Activated CD4-positive, alpha-beta T cell treated with anti-CD3 and anti-CD28 coated beads for 4 hours (primary cell): ENCODE measurements around the gene IFRD1.
"Not testable (repeated sequence)": the region's sequence is repeated elsewhere in the genome, so short reads cannot be mapped to it uniquely, and the experiment has no call there.

Source experiments
- DNase-seq, 2 donors: peaks; one replicate each; pipeline ENCODE4 v3.0.0-alpha.2; 2020

Gene IFRD1

GRCh38 chr7:112444505-112444904, 5.8 kb upstream of the IFRD1 start:
- no peak for DNase-seq

- DNase-seq, result no peak
Observed at GRCh38 chr7:112446431-112446830, 3.8 kb upstream of the IFRD1 start.

GRCh38 chr7:112447406-112447805, 2.9 kb upstream of the IFRD1 start:
- DNase-seq, result no peak

- no peak for DNase-seq
Observed at GRCh38 chr7:112448381-112448780, 1.9 kb upstream of the IFRD1 start.

- peak in 1 of 2 donors; percentile 4 for DNase-seq
Observed at GRCh38 chr7:112448891-112449290, 1.4 kb upstream of the IFRD1 start.

GRCh38 chr7:112449353-112449752, 907 bp upstream of the IFRD1 start:
- DNase-seq, result peak; percentile 61 to 65

- DNase-seq, result peak; percentile 82 to 84
Observed at GRCh38 chr7:112450807-112451761, 824 bp downstream of the IFRD1 start.

- no peak for DNase-seq
Observed at GRCh38 chr7:112452102-112452888, 2.0 kb downstream of the IFRD1 start.

GRCh38 chr7:112453505-112454171, 3.4 kb downstream of the IFRD1 start:
- no peak for DNase-seq

GRCh38 chr7:112454191-112454590, 3.9 kb downstream of the IFRD1 start:
- not testable (repeated sequence) for DNase-seq

- no peak for DNase-seq
Observed at GRCh38 chr7:112459645-112460044, 9.4 kb downstream of the IFRD1 start.

- no peak for DNase-seq
Observed at GRCh38 chr7:112462236-112462635, 12.0 kb downstream of the IFRD1 start.

GRCh38 chr7:112467867-112468266, 17.6 kb downstream of the IFRD1 start:
- no peak for DNase-seq

- DNase-seq, result no peak
Observed at GRCh38 chr7:112470194-112470593, 19.9 kb downstream of the IFRD1 start.

- DNase-seq, result no peak
Observed at GRCh38 chr7:112476390-112477052, 26.3 kb downstream of the IFRD1 start.

- no peak for DNase-seq
Observed at GRCh38 chr7:112481121-112481736, 31.0 kb downstream of the IFRD1 start.

GRCh38 chr7:112481833-112482670, 31.8 kb downstream of the IFRD1 start:
- DNase-seq, result no peak

GRCh38 chr7:112484671-112485167, 34.5 kb downstream of the IFRD1 start:
- DNase-seq, result no peak

GRCh38 chr7:112485766-112486165, 35.5 kb downstream of the IFRD1 start:
- no peak for DNase-seq

GRCh38 chr7:112487457-112488263, 37.4 kb downstream of the IFRD1 start:
- DNase-seq, result no peak
